H9 (cell line): Measurements from ENCODE around the gene CENPP. TPM values are rescaled to one million over a fixed set of nuclear protein-coding genes. Genes with fewer than 3 reads are reported as not detected.

Source experiments
- DNase-seq: peaks from one replicate; pipeline ENCODE4 v3.0.0-alpha.2; 2017
- H2AFZ ChIP-seq: one replicate; pipeline ENCODE4 v1.6.1; 2013; ENCODE audit warnings: mild to moderate bottlenecking, low read length, control low read depth, moderate library complexity
- H2AK5ac ChIP-seq: 2 replicates; pipeline ENCODE4 v1.6.1; 2013; ENCODE audit warnings: low read length, control low read depth, mixed read lengths; ENCODE audit not compliant: insufficient read length
- H2BK120ac ChIP-seq: one replicate; pipeline ENCODE4 v1.6.1; 2013; ENCODE audit warnings: low read depth, mild to moderate bottlenecking, low read length, control low read depth, inconsistent platforms; ENCODE audit not compliant: poor library complexity, severe bottlenecking
- H2BK12ac ChIP-seq: 2 replicates; pipeline ENCODE4 v1.6.1; 2013; ENCODE audit warnings: low read length, control low read depth, mixed read lengths, low read depth; ENCODE audit not compliant: insufficient read length
- H2BK15ac ChIP-seq: 2 replicates; pipeline ENCODE4 v1.6.1; 2013; ENCODE audit warnings: low read depth, low read length, control low read depth
- H2BK20ac ChIP-seq: one replicate; pipeline ENCODE4 v1.6.1; 2013; ENCODE audit warnings: low read depth, mild to moderate bottlenecking, low read length, control low read depth, inconsistent platforms; ENCODE audit not compliant: poor library complexity, severe bottlenecking
- H2BK5ac ChIP-seq: 2 replicates; pipeline ENCODE4 v1.6.1; 2013; ENCODE audit warnings: low read length, control low read depth, mixed read lengths; ENCODE audit not compliant: insufficient read length
- H3K14ac ChIP-seq: 2 replicates; pipeline ENCODE4 v1.6.1; 2013; ENCODE audit warnings: low read length, control low read depth; ENCODE audit not compliant: insufficient read depth
- H3K18ac ChIP-seq: 2 replicates; pipeline ENCODE4 v1.6.1; 2013; ENCODE audit warnings: low read depth, mild to moderate bottlenecking, mixed read lengths, low read length, control low read depth; ENCODE audit not compliant: insufficient read length
- H3K23ac ChIP-seq: 2 replicates; pipeline ENCODE4 v1.6.1; 2013; ENCODE audit warnings: low read length, control low read depth, mixed read lengths, low read depth; ENCODE audit not compliant: insufficient read length
- H3K23me2 ChIP-seq: 2 replicates; pipeline ENCODE4 v1.6.1; 2013; ENCODE audit warnings: low read depth, mild to moderate bottlenecking, mixed read lengths, low read length, control low read depth; ENCODE audit not compliant: insufficient read length, poor library complexity, severe bottlenecking
- H3K27ac ChIP-seq: 2 replicates; pipeline ENCODE4 v1.5.1; 2013; ENCODE audit warnings: low read length, control low read depth, mixed read lengths, low read depth; ENCODE audit not compliant: insufficient read length
- H3K27me3 ChIP-seq: 2 replicates; pipeline ENCODE4 v1.6.1; 2013; ENCODE audit warnings: low read length, control low read depth, inconsistent platforms; ENCODE audit not compliant: insufficient read depth
- H3K4ac ChIP-seq: 2 replicates; pipeline ENCODE4 v1.6.1; 2013; ENCODE audit warnings: low read depth, mild to moderate bottlenecking, control low read depth, inconsistent platforms, low read length, moderate library complexity
- H3K4me1 ChIP-seq: 2 replicates; pipeline ENCODE4 v1.6.1; 2013; ENCODE audit warnings: low read length, control low read depth, inconsistent platforms; ENCODE audit not compliant: insufficient read depth
- H3K4me2 ChIP-seq: 2 replicates; pipeline ENCODE4 v1.6.1; 2013; ENCODE audit warnings: low read length, control low read depth, mixed read lengths; ENCODE audit not compliant: insufficient read length, insufficient read depth
- H3K56ac ChIP-seq: 2 replicates; pipeline ENCODE4 v1.6.1; 2013; ENCODE audit warnings: low read depth, mild to moderate bottlenecking, mixed read lengths, low read length, control low read depth; ENCODE audit not compliant: insufficient read length
- H3K79me1 ChIP-seq: 2 replicates; pipeline ENCODE4 v1.6.1; 2013; ENCODE audit warnings: low read depth, mild to moderate bottlenecking, moderate library complexity, low read length, control low read depth, inconsistent platforms; ENCODE audit not compliant: insufficient read depth, poor library complexity, severe bottlenecking
- H3K79me2 ChIP-seq: 2 replicates; pipeline ENCODE4 v1.6.1; 2013; ENCODE audit warnings: low read length, control low read depth, inconsistent platforms; ENCODE audit not compliant: insufficient read depth
- H3K9ac ChIP-seq: 2 replicates; pipeline ENCODE4 v1.6.1; 2013; ENCODE audit warnings: low read length, control low read depth, mixed read lengths; ENCODE audit not compliant: insufficient read length; ENCODE audit errors: extremely low read depth
- H3K9me3 ChIP-seq: one replicate; pipeline ENCODE4 v1.6.1; 2013; ENCODE audit warnings: low read depth, low read length, inconsistent platforms; ENCODE audit not compliant: control insufficient read depth
- H3T11ph ChIP-seq: one replicate; pipeline ENCODE4 v1.6.1; 2013; ENCODE audit warnings: mild to moderate bottlenecking, low read length, control low read depth, inconsistent platforms
- H4K20me1 ChIP-seq: one replicate; pipeline ENCODE4 v1.6.1; 2013; ENCODE audit not compliant: control insufficient read depth, insufficient read length, insufficient read depth
- H4K5ac ChIP-seq: 2 replicates; pipeline ENCODE4 v1.6.1; 2013; ENCODE audit warnings: low read depth, mild to moderate bottlenecking, mixed read lengths, low read length, control low read depth; ENCODE audit not compliant: insufficient read length
- H4K8ac ChIP-seq: replicated peaks from 2 replicates; pipeline ENCODE4 v1.6.1; 2013; ENCODE audit warnings: low read length, control low read depth, mixed read lengths, low read depth; ENCODE audit not compliant: insufficient read length
- H4K91ac ChIP-seq: 2 replicates; pipeline ENCODE4 v1.6.1; 2013; ENCODE audit warnings: low read depth, mild to moderate bottlenecking, moderate library complexity, mixed read lengths, low read length, control low read depth; ENCODE audit not compliant: insufficient read length
- H3K27ac Mint-ChIP-seq, 3 experiments: 2 replicates in 2 of 3; 3 replicates in 1 of 3; pipeline ENCODE4 v1.8.0; 2020 to 2021; ENCODE audit warnings: mixed read lengths in 3 of 3, mild to moderate bottlenecking in 1 of 3, moderate library complexity in 1 of 3
- H3K27me3 Mint-ChIP-seq: 2 replicates; pipeline ENCODE4 v1.8.0; 2021; ENCODE audit warnings: low read depth, mild to moderate bottlenecking, moderate library complexity, mixed read lengths
- H3K36me3 Mint-ChIP-seq, 3 experiments: 2 replicates in 2 of 3; 3 replicates in 1 of 3; pipeline ENCODE4 v1.8.0; 2020 to 2021; ENCODE audit warnings: low read depth in 3 of 3, mixed read lengths in 3 of 3; ENCODE audit not compliant: insufficient read depth in 1 of 3
- H3K4me1 Mint-ChIP-seq, 2 experiments: 2 replicates each; pipeline ENCODE4 v1.8.0; 2020; ENCODE audit warnings: mixed read lengths in 2 of 2
- H3K4me3 Mint-ChIP-seq, 2 experiments: 2 replicates in 1 of 2; 3 replicates in 1 of 2; pipeline ENCODE4 v1.8.0; 2020 to 2021; ENCODE audit warnings: mild to moderate bottlenecking in 2 of 2, mixed read lengths in 2 of 2, moderate library complexity in 1 of 2
- H3K9me3 Mint-ChIP-seq, 2 experiments: 2 replicates in 1 of 2; 3 replicates in 1 of 2; pipeline ENCODE4 v1.8.0; 2020; ENCODE audit warnings: mild to moderate bottlenecking in 2 of 2, mixed read lengths in 2 of 2, moderate library complexity in 1 of 2
- WGBS: extraction: QIAGEN DNeasy Blood & Tissue Kit; methylation state at CpG from one replicate; pipeline ENCODE4 v1.1.7; 2013; ENCODE audit warnings: missing lambda C conversion rate, low lambda C conversion rate, mixed read lengths; ENCODE audit not compliant: insufficient read length; ENCODE audit errors: extremely low coverage; 5-methylcytosine and 5-hydroxymethylcytosine counted together
- total RNA-seq: library from RNA; stranded (reverse); gene quantifications from 2 replicates; pipeline ENCODE4 v1.2.1, GENCODE V29; 2021
- TF ChIP-seq, protein P1 (sequence below): fragments of 200-600 bp; sonication (generic); conservative IDR thresholded peaks from 3 replicates; pipeline ENCODE4 v1.8.0; 2021; ENCODE audit warnings: antibody characterized with exemption, mild to moderate bottlenecking

The CENPP gene
- total RNA-seq, 1 experiment from 2014 or later = 9.1 TPM

- no peaks in the 10 kb centered on the region for H3K9me3 ChIP-seq
- H2BK5ac ChIP-seq = no peak overlapping the region
- H4K5ac ChIP-seq = no peak overlapping the region
- Mint-ChIP-seq H3K27ac (peak overlapping the region in 1 of 3 experiments; percentile 14; a peak in 1 of 7 replicates), H3K9me3 (no peaks in the 10 kb centered on the region), H3K27me3 (no peaks in the 10 kb centered on the region), H3K4me1 (peaks cover 24 to 31% of the 10 kb centered on the region in 2 experiments), H3K36me3 (peaks cover 0 to 10% (median 0%) of the 10 kb centered on the region in 3 experiments; a peak in 5 of 7 replicates), H3K4me3 (no peak overlapping the region)
- no peaks in the 10 kb centered on the region for H3K23me2 ChIP-seq
- H3K23ac ChIP-seq = no peak overlapping the region
- no peak for DNase-seq
- no peak overlapping the region; the same call in 1 of the 2 replicates for H3K14ac ChIP-seq
- H2AK5ac ChIP-seq = no peak overlapping the region
- no peaks in the 10 kb centered on the region for H4K20me1 ChIP-seq
- H3K4me1 ChIP-seq = peaks cover 12% of the 10 kb centered on the region; the same call in 1 of the 2 replicates
- H3K18ac ChIP-seq = no peak overlapping the region
- no CpG with 5 or more reads among the region's 10 CpGs for WGBS
- H4K91ac ChIP-seq = no peak overlapping the region
- H2AFZ ChIP-seq = no peak overlapping the region
- H3T11ph ChIP-seq = no peak overlapping the region
- no peak overlapping the region for H2BK15ac ChIP-seq
- TF ChIP-seq, protein P1, sequence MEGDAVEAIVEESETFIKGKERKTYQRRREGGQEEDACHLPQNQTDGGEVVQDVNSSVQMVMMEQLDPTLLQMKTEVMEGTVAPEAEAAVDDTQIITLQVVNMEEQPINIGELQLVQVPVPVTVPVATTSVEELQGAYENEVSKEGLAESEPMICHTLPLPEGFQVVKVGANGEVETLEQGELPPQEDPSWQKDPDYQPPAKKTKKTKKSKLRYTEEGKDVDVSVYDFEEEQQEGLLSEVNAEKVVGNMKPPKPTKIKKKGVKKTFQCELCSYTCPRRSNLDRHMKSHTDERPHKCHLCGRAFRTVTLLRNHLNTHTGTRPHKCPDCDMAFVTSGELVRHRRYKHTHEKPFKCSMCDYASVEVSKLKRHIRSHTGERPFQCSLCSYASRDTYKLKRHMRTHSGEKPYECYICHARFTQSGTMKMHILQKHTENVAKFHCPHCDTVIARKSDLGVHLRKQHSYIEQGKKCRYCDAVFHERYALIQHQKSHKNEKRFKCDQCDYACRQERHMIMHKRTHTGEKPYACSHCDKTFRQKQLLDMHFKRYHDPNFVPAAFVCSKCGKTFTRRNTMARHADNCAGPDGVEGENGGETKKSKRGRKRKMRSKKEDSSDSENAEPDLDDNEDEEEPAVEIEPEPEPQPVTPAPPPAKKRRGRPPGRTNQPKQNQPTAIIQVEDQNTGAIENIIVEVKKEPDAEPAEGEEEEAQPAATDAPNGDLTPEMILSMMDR = no peak
- no peak overlapping the region for H3K27ac ChIP-seq
- H3K79me1 ChIP-seq = peaks cover 14% of the 10 kb centered on the region
- H3K27me3 ChIP-seq = no peaks in the 10 kb centered on the region
- no peak overlapping the region for H3K56ac ChIP-seq
- no peak overlapping the region for H4K8ac ChIP-seq
- no peak overlapping the region; the same call in 1 of the 2 replicates for H3K4ac ChIP-seq
- no peak overlapping the region for H3K9ac ChIP-seq
- H3K4me2 ChIP-seq = no peak overlapping the region
- H2BK120ac ChIP-seq = no peak overlapping the region
- H2BK12ac ChIP-seq = no peak overlapping the region
- peaks cover 12% of the 10 kb centered on the region; the same call in 1 of the 2 replicates for H3K79me2 ChIP-seq
- no peak overlapping the region for H2BK20ac ChIP-seq
Observed at GRCh38 chr9:92663951-92664350, 338.2 kb downstream of the CENPP start.
